H1 (cell line): Measurements from ENCODE around the gene OPCML. TPM values are rescaled to one million over a fixed set of nuclear protein-coding genes. Genes with fewer than 3 reads are reported as not detected.

ENCODE experiments used
- CTCF ChIA-PET: fragments of 300-600 bp; sonication (Branson Sonifier 250); formaldehyde crosslinking; loops from one replicate; lab custom pipeline; 2021; ENCODE audit not compliant: partially characterized antibody; lab: Charles Lee
- POLR2A ChIA-PET: fragments of 300-600 bp; sonication (Branson Sonifier 250); formaldehyde crosslinking; loops from one replicate; lab custom pipeline; 2021; ENCODE audit warnings: inconsistent platforms; ENCODE audit not compliant: partially characterized antibody; lab: Charles Lee
- DNase-seq, 2 experiments: peaks; one replicate each; pipeline versions ENCODE4 v3.0.0 to v3.0.0-alpha.2; 2010 to 2022; ENCODE audit warnings: low spot score in 2 of 2, low read depth in 1 of 2, mixed read lengths in 1 of 2
- FAIRE-seq: peaks from 2 replicates; lab custom pipeline; 2011; peaks lifted over from hg19 to GRCh38; lab: Jason Lieb, UNC
- H2AFZ ChIP-seq: 2 replicates; pipeline ENCODE4 v1.8.1; 2012; ENCODE audit warnings: low read length, inconsistent platforms
- H2AK5ac ChIP-seq: 2 replicates; pipeline ENCODE4 v1.6.1; 2013; ENCODE audit warnings: low read depth, low read length
- H2BK120ac ChIP-seq: replicated peaks from 2 replicates; pipeline ENCODE3; 2013; ENCODE audit warnings: low read depth, low read length, inconsistent platforms
- H2BK12ac ChIP-seq: 2 replicates; pipeline ENCODE4 v1.6.1; 2013; ENCODE audit warnings: low read depth, low read length
- H2BK15ac ChIP-seq: 2 replicates; pipeline ENCODE4 v1.6.1; 2013; ENCODE audit warnings: low read length
- H2BK20ac ChIP-seq: 2 replicates; pipeline ENCODE4 v1.6.1; 2013; ENCODE audit warnings: low read length
- H2BK5ac ChIP-seq: 2 replicates; pipeline ENCODE4 v1.6.1; 2013; ENCODE audit warnings: low read depth, low read length
- H3K14ac ChIP-seq: 2 replicates; pipeline ENCODE4 v1.6.1; 2013; ENCODE audit warnings: inconsistent platforms; ENCODE audit not compliant: insufficient read length
- H3K18ac ChIP-seq: 2 replicates; pipeline ENCODE4 v1.6.1; 2013; ENCODE audit warnings: low read length; ENCODE audit errors: extremely low read depth
- H3K23ac ChIP-seq: 2 replicates; pipeline ENCODE4 v1.6.1; 2013; ENCODE audit warnings: inconsistent platforms; ENCODE audit not compliant: insufficient read length
- H3K23me2 ChIP-seq: 2 replicates; pipeline ENCODE4 v1.6.1; 2013; ENCODE audit warnings: low read depth, low read length
- H3K27ac ChIP-seq: 2 replicates; pipeline ENCODE4 v1.6.1; 2011; ENCODE audit warnings: low read depth, low read length, inconsistent platforms
- H3K27me3 ChIP-seq, 4 experiments: replicated peaks in 1 of 4; 1 replicate in 1 of 4; 2 replicates in 3 of 4; pipeline versions ENCODE4 v1.6.1 to v1.8.1; 2011 to 2013; ENCODE audit warnings: low read length in 3 of 4, mild to moderate bottlenecking in 3 of 4, inconsistent platforms in 2 of 4, mixed read lengths in 2 of 4, moderate library complexity in 1 of 4; ENCODE audit not compliant: control insufficient read depth in 3 of 4, insufficient read depth in 3 of 4; ENCODE audit errors: extremely low read depth in 1 of 4
- H3K36me3 ChIP-seq, 4 experiments: 2 replicates each; pipeline versions ENCODE4 v1.6.1 to v1.8.1; 2011 to 2013; ENCODE audit warnings: mild to moderate bottlenecking in 4 of 4, low read length in 3 of 4, moderate library complexity in 2 of 4, control low read depth in 1 of 4, inconsistent platforms in 1 of 4; ENCODE audit not compliant: insufficient read depth in 4 of 4, control insufficient read depth in 2 of 4
- H3K4ac ChIP-seq: replicated peaks from 2 replicates; pipeline ENCODE3; 2013; ENCODE audit warnings: low read length, low read depth, mixed read lengths, inconsistent platforms; ENCODE audit not compliant: insufficient read length
- H3K4me1 ChIP-seq, 4 experiments: replicated peaks in 1 of 4; 1 replicate in 1 of 4; 2 replicates in 3 of 4; pipeline versions ENCODE4 v1.6.1 to v1.8.1; 2011 to 2013; ENCODE audit warnings: low read length in 3 of 4, inconsistent platforms in 2 of 4, mixed read lengths in 1 of 4; ENCODE audit not compliant: insufficient read depth in 4 of 4, control insufficient read depth in 3 of 4
- H3K4me2 ChIP-seq, 2 experiments: 2 replicates each; pipeline versions ENCODE4 v1.6.1 to v1.8.1; 2011 to 2013; ENCODE audit warnings: low read depth in 2 of 2, low read length in 2 of 2, control low read depth in 1 of 2, inconsistent platforms in 1 of 2, mild to moderate bottlenecking in 1 of 2; ENCODE audit not compliant: insufficient read depth in 1 of 2
- H3K4me3 ChIP-seq, 4 experiments: fragments of 200-600, 300-600 bp in 1 of 4; sonication (generic), shearing (Covaris generic), sonication (Bioruptor Twin) in 1 of 4; 2 replicates each; pipeline versions ENCODE4 v1.5.1 to v1.8.1; 2011 to 2016; ENCODE audit warnings: low read length in 4 of 4, low read depth in 3 of 4, control low read depth in 2 of 4, inconsistent platforms in 2 of 4, mild to moderate bottlenecking in 2 of 4, mixed read lengths in 1 of 4, moderate library complexity in 1 of 4; ENCODE audit not compliant: insufficient read depth in 2 of 4; ENCODE audit errors: extremely low read depth in 1 of 4
- H3K56ac ChIP-seq: replicated peaks from 2 replicates; pipeline ENCODE3; 2013; ENCODE audit warnings: low read depth, mild to moderate bottlenecking, mixed read lengths, low read length, inconsistent platforms; ENCODE audit not compliant: insufficient read length
- H3K79me1 ChIP-seq: 2 replicates; pipeline ENCODE4 v1.6.1; 2013; ENCODE audit warnings: low read depth, low read length, control low read depth
- H3K79me2 ChIP-seq, 2 experiments: 2 replicates each; pipeline versions ENCODE4 v1.6.1 to v1.8.1; 2012 to 2013; ENCODE audit warnings: low read length in 2 of 2, mild to moderate bottlenecking in 2 of 2, inconsistent platforms in 1 of 2; ENCODE audit not compliant: insufficient read depth in 2 of 2, control insufficient read depth in 1 of 2
- H3K9ac ChIP-seq, 4 experiments: replicated peaks in 1 of 4; 1 replicate in 1 of 4; 2 replicates in 3 of 4; pipeline versions ENCODE4 v1.6.1 to v1.8.1; 2011 to 2013; ENCODE audit warnings: low read depth in 3 of 4, low read length in 3 of 4, control low read depth in 2 of 4, mild to moderate bottlenecking in 2 of 4, moderate library complexity in 2 of 4, inconsistent platforms in 1 of 4; ENCODE audit errors: extremely low read depth in 1 of 4
- H3K9me3 ChIP-seq, 2 experiments: 2 replicates each; pipeline versions ENCODE4 v1.6.1 to v1.8.1; 2012 to 2013; ENCODE audit warnings: mild to moderate bottlenecking in 2 of 2, moderate library complexity in 2 of 2, control low read depth in 1 of 2, inconsistent platforms in 1 of 2, low read depth in 1 of 2, low read length in 1 of 2, mixed read lengths in 1 of 2; ENCODE audit not compliant: insufficient read depth in 2 of 2
- H4K20me1 ChIP-seq, 2 experiments: replicated peaks in 1 of 2; 2 replicates each; pipeline versions ENCODE3 to v1.8.1; 2011 to 2013; ENCODE audit warnings: inconsistent platforms in 2 of 2, low read length in 2 of 2, mild to moderate bottlenecking in 1 of 2; ENCODE audit not compliant: insufficient read depth in 2 of 2, control insufficient read depth in 1 of 2
- H4K5ac ChIP-seq: 2 replicates; pipeline ENCODE4 v1.6.1; 2013; ENCODE audit warnings: low read length, low read depth, mixed read lengths, inconsistent platforms; ENCODE audit not compliant: insufficient read length
- H4K8ac ChIP-seq: 2 replicates; pipeline ENCODE4 v1.8.0; 2013; ENCODE audit warnings: mild to moderate bottlenecking, moderate library complexity, low read length, inconsistent platforms; ENCODE audit not compliant: insufficient read depth; ENCODE audit errors: extremely low read depth
- H4K91ac ChIP-seq: replicated peaks from 2 replicates; pipeline ENCODE3; 2013; ENCODE audit warnings: low read length, mixed read lengths, inconsistent platforms; ENCODE audit not compliant: insufficient read length
- CHD1 ChIP-seq: IDR thresholded peaks from 2 replicates; pipeline ENCODE4 v1.6.1; 2012; ENCODE audit warnings: low read depth, low read length, improper control_type of control experiment
- MAX ChIP-seq: IDR thresholded peaks from 2 replicates; pipeline ENCODE4 v1.6.1; 2012; ENCODE audit warnings: inconsistent platforms
- NANOG ChIP-seq: IDR thresholded peaks from 2 replicates; pipeline ENCODE4 v1.6.1; 2011; ENCODE audit warnings: low read length, low read depth, mild to moderate bottlenecking, inconsistent platforms; ENCODE audit not compliant: insufficient read depth, poor library complexity, severe bottlenecking
- PHF8 ChIP-seq: fragments of 200-600 bp; sonication (generic); conservative IDR thresholded peaks from 2 replicates; pipeline ENCODE4 v1.7.1; 2012; ENCODE audit warnings: low read depth, mild to moderate bottlenecking, inconsistent platforms, low read length, moderate library complexity
- POU5F1 ChIP-seq: IDR thresholded peaks from 2 replicates; pipeline ENCODE4 v1.6.1; 2011; ENCODE audit warnings: low read depth, mild to moderate bottlenecking, low read length, moderate library complexity
- RAD21 ChIP-seq, 2 experiments: IDR thresholded peaks in 1 of 2; conservative IDR thresholded peaks in 1 of 2; 2 replicates each; pipeline ENCODE4 v1.6.1; 2011; ENCODE audit warnings: low read depth in 2 of 2, low read length in 2 of 2, improper control_type of control experiment in 1 of 2, inconsistent platforms in 1 of 2, mild to moderate bottlenecking in 1 of 2, moderate library complexity in 1 of 2
- RNF2 ChIP-seq: fragments of 200-900, 300-1000 bp; sonication (generic); IDR thresholded peaks from 2 replicates; pipeline ENCODE4 v1.7.1; 2016; ENCODE audit warnings: borderline replicate concordance, low read depth, mild to moderate bottlenecking, antibody characterized with exemption, low read length; ENCODE audit not compliant: poor library complexity, severe bottlenecking; ENCODE audit errors: missing control alignments
- SIN3A ChIP-seq, 2 experiments: IDR thresholded peaks in 1 of 2; conservative IDR thresholded peaks in 1 of 2; 2 replicates each; pipeline ENCODE4 v1.6.1; 2011 to 2012; ENCODE audit warnings: low read length in 2 of 2, improper control_type of control experiment in 1 of 2, low read depth in 1 of 2, mild to moderate bottlenecking in 1 of 2
- SIRT6 ChIP-seq: IDR thresholded peaks from one replicate; pipeline ENCODE4 v1.7.1; 2012; ENCODE audit warnings: low read length, inconsistent platforms
- SP2 ChIP-seq: IDR thresholded peaks from 2 replicates; pipeline ENCODE4 v1.6.1; 2012; ENCODE audit warnings: mild to moderate bottlenecking, low read length, inconsistent platforms
- SP4 ChIP-seq: IDR thresholded peaks from 2 replicates; pipeline ENCODE4 v1.6.1; 2012; ENCODE audit warnings: low read length, inconsistent platforms
- WGBS, 2 experiments: shearing (Covaris generic) in 1 of 2; methylation state at CpG; one replicate each; pipeline versions ENCODE4 v1.1.6 to v1.1.7; 2013 to 2015; ENCODE audit warnings: low lambda C conversion rate in 2 of 2, mixed read lengths in 2 of 2, inconsistent platforms in 1 of 2, low coverage in 1 of 2, missing lambda C conversion rate in 1 of 2; ENCODE audit not compliant: insufficient replicate concordance in 2 of 2, insufficient coverage in 1 of 2, insufficient read length in 1 of 2; ENCODE audit errors: extremely low coverage in 1 of 2, missing lambda C conversion rate in 1 of 2; 5-methylcytosine and 5-hydroxymethylcytosine counted together
- polyA plus RNA-seq, 7 experiments: library from polyadenylated mRNA; depleted of rRNA in 3 of 7; stranded (reverse) in 5 of 7; unstranded in 2 of 7; fragments of >200 nt in 5 of 7; fragments of 200-250 nt in 2 of 7; gene quantifications; 1 replicate in 5 of 7; 2 replicates in 1 of 7; 4 replicates in 1 of 7; pipeline versions ENCODE4 v1.2.1 to v1.2.3, GENCODE V29; 2011 to 2013; ENCODE audit warnings: missing spikeins in 2 of 7, mixed read lengths in 2 of 7
- total RNA-seq: library from RNA; stranded (reverse); fragmentation: NEBNext Ultra II Directional; extraction: Animal tissue kit (Norgen Biotek cat#: 25700); gene quantifications from 2 replicates; pipeline ENCODE4 v1.2.1, GENCODE V29; 2021

OPCML gene
- total and polyA plus RNA-seq, 2 of the 8 experiments (the other 6 are each of a cell fraction or from before 2014, with no cell fraction given) = 2.3 to 3.1 TPM

- Histone ChIP-seq H2AK5ac (no peak overlapping the region), H3K18ac (0 out of 2 replicates have a peak overlapping the region, but pooled peaks have one; percentile 53), H3K4ac (no peak overlapping the region), H3K23ac (no peak overlapping the region), H2BK5ac (no peak overlapping the region), H4K91ac (no peak overlapping the region), H4K8ac (no peak overlapping the region), H3K27ac (no peak overlapping the region), H4K20me1 (no peaks in the 10 kb centered on the region), H2BK15ac (no peak overlapping the region), H3K4me2 (peak overlapping the region; percentile 46 to 54), H3K79me1 (no peaks in the 10 kb centered on the region), H3K23me2 (peaks cover 6% of the 10 kb centered on the region; the same call in 1 of the 2 replicates), H2AFZ (no peak overlapping the region), H2BK12ac (no peak overlapping the region; the same call in 1 of the 2 replicates), H3K27me3 (peaks cover 0 to 8% (median 6%) of the 10 kb centered on the region in 4 experiments; a peak in 3 of 7 replicates), H3K4me1 (peaks cover 0 to 9% (median 6%) of the 10 kb centered on the region in 4 experiments; a peak in 6 of 7 replicates), H3K4me3 (peak overlapping the region in 3 of 4 experiments; percentile 22 to 55 (median 24); a peak in 6 of 8 replicates), H3K36me3 (no peaks in the 10 kb centered on the region), H3K9me3 (no peaks in the 10 kb centered on the region), H2BK20ac (no peak overlapping the region), H2BK120ac (no peak overlapping the region), H4K5ac (no peak overlapping the region), H3K56ac (no peak overlapping the region), H3K9ac (no peak overlapping the region; a peak in 1 of 7 replicates), H3K14ac (no peak overlapping the region), H3K79me2 (no peaks in the 10 kb centered on the region)
- ChIA-PET POLR2A (interaction anchor here (2.5 kb wide), 1 partner anchor 11 kb away, joined by 10 read pairs; no protein-coding TSS in a partner anchor), CTCF (interaction anchor here (0.6 to 11.4 kb wide), 27 partner anchors 8 to 779 kb away, joined by 3 to 102 read pairs (median 4); no protein-coding TSS in a partner anchor)
- DNase-seq (no peak), FAIRE-seq (no peak)
- WGBS, 2 experiments = 51% methylated on average over 15 of the region's 43 CpGs; no CpG with 5 or more reads in 1 of the 2 experiments
- TF ChIP-seq SP2 (no peak), PHF8 (no peak), MAX (no peak), RAD21 (IDR thresholded peaks at IDR 0.05 in 1 of 2, conservative IDR thresholded peaks at IDR 0.05 in 1 of 2; ENCODE audit: low read depth in 2 of 2, low read length in 2 of 2) (no peak), SP4 (no peak), NANOG (no peak), CHD1 (no peak), RNF2 (no peak), SIRT6 (no peak), POU5F1 (no peak), SIN3A (conservative IDR thresholded peaks at IDR 0.05 in 1 of 2, IDR thresholded peaks at IDR 0.05 in 1 of 2; ENCODE audit: low read depth in 1 of 2, low read length in 2 of 2) (no peak)
Observed at GRCh38 chr11:133081730-133082452, 450.4 kb downstream of the OPCML start.
